Activated CD8-positive, alpha-beta memory T cell treated with anti-CD3 and anti-CD28 coated beads for 4 hours (primary cell): ENCODE results near the gene TBC1D3I.
"Not testable (repeated sequence)": the region's sequence is repeated elsewhere in the genome, so short reads cannot be mapped to it uniquely, and the experiment has no call there.

ENCODE experiments used
- DNase-seq, 2 donors: peaks; one replicate each; pipeline ENCODE4 v3.0.0-alpha.2; 2020; ENCODE audit warnings: low read depth in 2 of 2

The TBC1D3I gene

DNA sequence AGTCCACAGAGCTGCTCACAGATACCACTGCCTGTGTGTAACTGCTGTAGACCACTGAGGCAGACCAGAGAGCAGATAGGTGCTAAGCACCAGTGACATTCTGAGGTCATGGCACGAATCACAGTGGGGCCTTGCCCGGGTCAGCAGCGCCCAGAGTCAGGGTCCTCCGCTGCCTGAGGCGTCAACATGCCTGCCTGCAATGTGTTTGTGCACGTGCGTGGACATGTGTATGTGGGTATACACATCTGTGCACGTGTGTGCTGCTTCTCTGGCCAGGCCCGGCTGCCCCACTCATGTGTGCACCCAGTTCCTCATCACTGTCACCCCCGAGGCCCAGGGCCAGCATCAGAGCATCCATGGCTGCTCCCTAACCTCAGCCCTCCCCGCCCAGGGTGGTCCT is at the start of gene TBC1D3I:
Gene TBC1D3I (minus strand): TSS at position 101 of the 400 bp plus-strand sequence. CDS start 1,585 bp downstream, outside the sequence.
- not testable (repeated sequence) for DNase-seq

GRCh38 chr17:36295161-36295560 is 30.8 kb upstream of the TBC1D3I start:
- DNase-seq: not testable (repeated sequence)

DNA sequence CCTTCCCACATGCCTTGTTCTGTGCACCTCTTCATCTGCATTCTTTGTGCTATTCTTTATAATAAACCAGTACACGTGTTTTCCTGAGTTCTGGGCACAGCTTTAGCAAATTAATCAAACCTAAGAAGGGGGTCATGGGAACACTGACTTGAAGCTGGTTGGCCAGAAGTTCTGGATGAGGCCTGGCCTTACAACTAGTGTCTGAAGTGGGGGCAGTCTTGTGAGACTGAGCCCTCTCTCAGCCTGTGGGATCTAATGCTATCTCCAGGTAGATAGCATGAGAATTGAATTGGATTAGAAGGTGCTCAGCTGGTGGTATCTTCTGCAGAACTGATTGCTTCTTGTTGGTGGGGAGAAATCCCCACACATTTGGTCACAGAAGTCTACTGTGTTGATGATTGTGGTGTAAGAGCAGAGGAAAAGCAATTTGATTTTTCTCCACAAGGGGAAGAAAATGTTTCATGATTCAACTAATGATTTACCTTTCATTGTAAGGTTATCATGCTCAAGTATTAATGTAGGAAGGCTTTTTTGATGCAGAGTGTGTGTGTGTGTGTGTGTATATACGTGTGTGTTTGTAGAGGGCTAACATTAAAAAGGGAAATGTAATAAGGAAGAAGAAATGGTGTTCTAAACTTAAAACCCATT is 25.7 kb upstream of the TBC1D3I start:
- DNase-seq: not testable (repeated sequence)

- DNase-seq: not testable (repeated sequence)
Observed at GRCh38 chr17:36284219-36284618, 19.8 kb upstream of the TBC1D3I start.

GRCh38 chr17:36283256-36283655 is 18.9 kb upstream of the TBC1D3I start:
- DNase-seq: not testable (repeated sequence)

- not testable (repeated sequence) for DNase-seq
Observed at GRCh38 chr17:36242046-36242445, 22.3 kb downstream of the TBC1D3I start.

- DNase-seq: not testable (repeated sequence)
Observed at GRCh38 chr17:36229644-36230043, 34.7 kb downstream of the TBC1D3I start.

GRCh38 chr17:36222967-36223366 is 41.4 kb downstream of the TBC1D3I start:
- DNase-seq: not testable (repeated sequence)

- DNase-seq: not testable (repeated sequence)
Observed at GRCh38 chr17:36221581-36222100, 42.7 kb downstream of the TBC1D3I start.

GRCh38 chr17:36220737-36221580 is 43.4 kb downstream of the TBC1D3I start:
- DNase-seq: not testable (repeated sequence)

DNA sequence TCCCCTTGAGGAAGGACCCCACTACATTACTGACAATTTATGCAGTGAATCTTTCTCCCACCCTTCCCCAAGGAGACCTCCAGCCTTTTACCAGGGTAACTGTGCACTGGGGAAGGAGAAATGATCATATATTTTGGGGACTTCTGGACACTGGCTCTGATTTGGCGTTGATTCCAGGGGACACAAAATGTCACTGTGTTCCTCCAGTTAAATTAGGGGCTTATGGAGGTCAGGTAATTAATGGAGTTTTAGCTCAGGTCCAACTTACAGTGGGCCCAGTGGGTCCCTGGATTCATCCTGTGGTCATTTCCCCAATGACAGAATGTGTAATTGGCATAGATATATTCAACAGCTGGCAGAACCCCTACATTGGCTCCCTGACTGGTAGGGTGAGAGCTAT is 44.8 kb downstream of the TBC1D3I start:
- not testable (repeated sequence) for DNase-seq

DNA sequence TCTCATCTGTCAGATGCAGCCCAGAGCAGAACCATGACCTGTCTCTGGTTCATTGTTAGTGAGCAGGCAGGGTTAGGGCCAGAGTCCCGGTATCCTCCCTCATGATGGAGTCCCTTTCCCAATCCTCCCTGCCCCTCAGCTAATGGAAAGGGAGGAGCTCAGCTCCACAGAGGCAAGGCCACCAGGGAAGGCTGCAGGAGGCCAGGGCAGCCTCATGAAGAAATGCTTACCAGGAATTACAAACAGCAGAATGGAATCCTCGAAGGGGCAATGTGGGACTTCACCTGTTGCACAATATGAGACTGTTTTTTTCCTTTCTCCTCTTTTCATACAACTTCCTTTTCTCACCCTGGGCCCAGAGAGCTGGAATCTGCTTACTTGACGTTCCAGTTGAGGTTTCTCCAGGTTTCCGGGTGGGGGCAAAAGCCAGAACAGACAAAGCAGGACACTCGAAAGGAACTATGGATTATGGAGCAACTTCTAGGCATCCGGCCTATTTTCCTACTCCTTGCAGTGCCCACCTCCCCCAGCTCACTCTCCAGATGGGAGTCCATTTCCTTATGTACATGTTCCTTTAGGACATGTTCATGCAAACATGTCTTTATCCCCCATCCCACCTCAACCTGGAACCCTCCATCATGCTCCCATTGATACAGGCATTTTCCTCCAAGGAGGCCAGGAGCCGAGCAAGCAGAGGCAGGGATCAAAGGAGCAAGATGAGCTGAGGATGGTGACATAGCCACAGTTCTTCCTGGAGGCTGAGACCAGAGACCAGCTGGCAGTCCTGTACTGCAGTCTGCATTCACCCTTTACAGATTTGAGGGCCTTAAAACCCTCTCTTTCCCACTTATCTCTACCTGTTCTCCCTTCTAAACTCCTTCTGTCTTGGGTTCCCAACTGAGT is 48.7 kb downstream of the TBC1D3I start:
- not testable (repeated sequence) for DNase-seq

DNA sequence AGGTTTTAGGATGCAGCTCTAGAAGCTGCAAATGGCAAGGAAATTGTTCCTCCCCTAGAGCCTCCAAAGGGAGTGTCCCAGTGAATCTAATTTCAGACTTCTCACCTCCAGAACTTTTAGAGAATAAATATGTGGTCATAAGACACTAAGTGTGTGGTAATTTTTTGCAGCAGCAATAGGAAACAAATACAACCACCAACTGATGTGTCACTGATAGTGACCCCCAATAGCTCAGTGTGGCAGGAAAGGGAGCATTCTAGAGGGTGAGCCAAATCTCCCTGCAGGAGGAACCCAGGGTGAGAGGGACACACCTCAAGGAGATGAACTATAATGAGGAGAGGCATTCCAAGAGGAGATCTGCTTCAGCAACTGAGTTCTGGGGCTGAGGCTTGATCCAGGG is 49.5 kb downstream of the TBC1D3I start:
- DNase-seq: no peak

DNA sequence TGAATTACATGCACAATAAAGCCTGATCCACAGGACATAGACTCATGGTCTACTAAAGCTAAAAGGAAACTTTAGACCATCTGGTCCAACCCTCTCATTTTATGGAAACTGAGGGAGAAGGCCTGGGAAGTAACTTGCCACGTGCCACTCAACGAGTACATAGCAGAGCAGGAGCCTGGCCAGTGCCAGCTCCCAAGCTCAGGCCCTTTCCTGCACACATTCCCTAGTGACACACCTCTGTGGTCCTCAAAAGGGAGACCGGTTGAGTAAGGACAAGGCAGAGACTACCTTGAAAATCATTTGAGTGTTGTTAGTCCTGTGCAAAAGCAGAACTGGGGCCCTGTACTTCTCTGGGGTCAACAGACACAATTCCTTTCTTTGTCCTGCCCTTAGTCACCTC is 50.7 kb downstream of the TBC1D3I start:
- DNase-seq: no peak

DNA sequence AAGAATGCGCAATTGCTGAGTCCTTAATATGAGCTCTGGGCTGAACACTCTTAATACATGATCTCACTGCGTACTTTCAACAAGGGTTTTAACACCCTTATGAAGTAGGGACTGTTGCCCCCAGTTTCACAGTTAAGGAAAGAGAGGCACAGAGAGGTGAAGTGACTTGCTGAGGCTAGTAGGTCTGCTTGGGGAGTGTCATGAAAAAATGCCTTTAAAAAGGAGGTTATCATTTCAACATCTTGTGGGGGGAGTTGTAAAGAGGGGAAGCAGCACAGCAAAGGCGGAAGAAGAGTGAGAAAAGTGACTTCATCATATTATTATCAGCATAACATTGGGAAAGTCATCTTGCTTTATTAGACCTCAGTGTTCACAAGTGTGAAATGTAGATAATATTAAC is 51.4 kb downstream of the TBC1D3I start:
- no peak for DNase-seq

DNA sequence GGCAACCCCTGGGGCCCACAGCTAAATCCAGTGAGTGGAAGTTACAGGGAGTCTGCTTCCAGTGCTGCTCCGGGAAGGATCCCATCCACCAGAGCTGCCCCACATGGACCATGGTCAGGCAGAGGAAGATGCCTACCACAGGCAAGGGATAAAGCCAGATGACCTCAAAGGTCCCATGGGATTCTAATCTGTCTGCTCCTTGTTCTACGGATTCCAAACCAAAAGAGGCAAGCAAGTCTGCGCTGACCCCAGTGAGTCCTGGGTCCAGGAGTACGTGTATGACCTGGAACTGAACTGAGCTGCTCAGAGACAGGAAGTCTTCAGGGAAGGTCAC is 52.1 kb downstream of the TBC1D3I start:
- no peak for DNase-seq

DNA sequence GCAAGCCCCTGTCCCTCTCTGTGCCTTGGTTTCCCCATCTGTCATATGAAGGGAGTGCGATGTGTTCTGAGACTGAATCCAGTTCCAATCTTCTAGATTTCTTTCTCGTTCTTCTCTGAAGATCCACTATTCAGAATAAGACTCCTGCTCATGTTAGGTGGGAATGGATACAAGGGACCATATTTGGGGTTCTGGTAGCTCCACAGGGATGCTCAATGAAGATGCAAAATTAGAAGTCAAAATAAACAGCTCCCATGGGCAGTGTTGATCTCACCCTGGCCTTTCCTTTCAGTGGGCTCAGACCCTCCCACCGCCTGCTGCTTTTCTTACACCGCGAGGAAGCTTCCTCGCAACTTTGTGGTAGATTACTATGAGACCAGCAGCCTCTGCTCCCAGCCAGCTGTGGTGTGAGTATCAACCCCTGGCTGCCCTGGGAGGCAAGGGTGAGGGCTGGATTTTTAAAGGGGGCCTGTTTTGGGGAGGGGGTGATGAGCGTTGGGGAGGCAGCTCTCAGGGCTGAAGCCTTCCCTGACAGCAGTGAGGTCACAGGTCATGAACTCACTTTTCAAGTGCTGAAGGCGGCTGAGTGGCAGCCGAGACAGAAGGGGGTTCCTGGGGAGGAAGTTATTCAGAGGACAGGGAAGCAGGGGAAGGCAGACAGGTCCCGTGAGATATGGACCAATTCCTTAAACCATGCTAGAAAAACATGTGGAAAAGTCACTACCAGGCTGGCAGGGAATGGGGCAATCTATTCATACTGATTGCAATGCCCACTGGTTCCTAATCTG is 52.7 kb downstream of the TBC1D3I start:
- not testable (repeated sequence) for DNase-seq

DNA sequence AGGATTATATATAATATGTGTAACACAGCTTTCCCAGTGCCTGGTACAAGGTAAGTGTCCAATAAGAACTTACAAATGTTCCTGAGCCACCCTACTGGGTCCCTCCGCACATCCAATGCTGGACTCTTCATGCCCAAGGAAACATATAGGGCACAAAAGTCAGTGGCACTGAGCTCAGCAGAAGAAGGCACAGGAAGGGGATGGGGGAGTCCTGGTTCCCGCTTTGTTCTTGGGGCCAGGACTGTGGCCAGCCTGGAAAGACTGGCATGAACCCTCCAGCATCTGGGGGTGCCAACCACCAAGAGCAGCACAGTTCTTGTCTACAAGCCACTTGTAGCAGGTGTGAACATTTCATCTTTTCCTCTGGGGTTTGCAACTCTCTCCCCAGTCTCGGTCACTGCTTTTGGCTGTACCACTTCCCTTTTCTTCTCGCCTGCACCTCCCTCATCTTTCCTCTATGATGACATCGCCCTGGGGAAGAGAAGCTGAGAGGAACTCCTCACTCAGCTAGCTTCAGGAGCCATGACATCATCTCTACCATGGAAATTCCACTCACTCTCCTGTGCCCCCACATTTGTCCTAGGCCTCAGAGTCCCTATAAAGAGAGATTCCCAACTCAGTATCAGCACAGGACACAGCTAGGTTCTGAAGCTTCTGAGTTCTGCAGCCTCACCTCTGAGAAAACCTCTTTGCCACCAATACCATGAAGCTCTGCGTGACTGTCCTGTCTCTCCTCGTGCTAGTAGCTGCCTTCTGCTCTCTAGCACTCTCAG is 53.7 kb downstream of the TBC1D3I start, which contains the start of gene CCL4L2:
Gene CCL4L2 (plus strand): TSS at position 625 of the 773 bp plus-strand sequence.
- DNase-seq: not testable (repeated sequence)

GRCh38 chr17:36209575-36209974 is 54.8 kb downstream of the TBC1D3I start:
- no peak for DNase-seq

GRCh38 chr17:36207383-36207782 is 57.0 kb downstream of the TBC1D3I start:
- DNase-seq: not testable (repeated sequence)
